ENCODE results near the gene CAP1.
A peak's percentile ranks its signal among the peaks of the same experiment; 100 is the strongest.

Gene CAP1

DNA sequence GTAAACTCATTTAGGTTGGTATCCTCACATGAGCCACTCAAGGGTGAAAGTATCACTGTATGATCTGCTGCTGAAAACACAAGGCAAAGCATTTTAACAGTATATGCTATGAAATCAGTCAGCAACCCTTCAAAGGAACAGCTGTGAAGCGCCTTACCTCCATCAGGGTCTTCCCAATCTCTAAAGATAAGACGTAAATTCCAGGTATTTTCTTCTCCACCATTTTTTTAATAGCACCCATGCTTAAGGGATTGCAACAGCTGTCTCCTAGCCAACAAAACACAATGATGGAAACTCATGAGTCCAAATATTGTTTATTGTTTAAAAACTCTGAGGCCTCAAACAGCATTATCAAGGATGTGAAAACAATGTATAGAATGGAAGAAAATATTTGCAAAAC, 51.7 kb downstream of the CAP1 start:
- no peak for DNase-seq (ENCODE audit: low read depth)
- H3K4me3 ChIP-seq (ENCODE audit: control insufficient read depth, low read depth, low read length) = no peak overlapping the region
- TF ChIP-seq, protein P1, sequence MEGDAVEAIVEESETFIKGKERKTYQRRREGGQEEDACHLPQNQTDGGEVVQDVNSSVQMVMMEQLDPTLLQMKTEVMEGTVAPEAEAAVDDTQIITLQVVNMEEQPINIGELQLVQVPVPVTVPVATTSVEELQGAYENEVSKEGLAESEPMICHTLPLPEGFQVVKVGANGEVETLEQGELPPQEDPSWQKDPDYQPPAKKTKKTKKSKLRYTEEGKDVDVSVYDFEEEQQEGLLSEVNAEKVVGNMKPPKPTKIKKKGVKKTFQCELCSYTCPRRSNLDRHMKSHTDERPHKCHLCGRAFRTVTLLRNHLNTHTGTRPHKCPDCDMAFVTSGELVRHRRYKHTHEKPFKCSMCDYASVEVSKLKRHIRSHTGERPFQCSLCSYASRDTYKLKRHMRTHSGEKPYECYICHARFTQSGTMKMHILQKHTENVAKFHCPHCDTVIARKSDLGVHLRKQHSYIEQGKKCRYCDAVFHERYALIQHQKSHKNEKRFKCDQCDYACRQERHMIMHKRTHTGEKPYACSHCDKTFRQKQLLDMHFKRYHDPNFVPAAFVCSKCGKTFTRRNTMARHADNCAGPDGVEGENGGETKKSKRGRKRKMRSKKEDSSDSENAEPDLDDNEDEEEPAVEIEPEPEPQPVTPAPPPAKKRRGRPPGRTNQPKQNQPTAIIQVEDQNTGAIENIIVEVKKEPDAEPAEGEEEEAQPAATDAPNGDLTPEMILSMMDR (conservative IDR thresholded peaks at IDR 0.05; ENCODE audit: control insufficient read depth, insufficient read depth, low read depth, low read length) = no peak

DNA sequence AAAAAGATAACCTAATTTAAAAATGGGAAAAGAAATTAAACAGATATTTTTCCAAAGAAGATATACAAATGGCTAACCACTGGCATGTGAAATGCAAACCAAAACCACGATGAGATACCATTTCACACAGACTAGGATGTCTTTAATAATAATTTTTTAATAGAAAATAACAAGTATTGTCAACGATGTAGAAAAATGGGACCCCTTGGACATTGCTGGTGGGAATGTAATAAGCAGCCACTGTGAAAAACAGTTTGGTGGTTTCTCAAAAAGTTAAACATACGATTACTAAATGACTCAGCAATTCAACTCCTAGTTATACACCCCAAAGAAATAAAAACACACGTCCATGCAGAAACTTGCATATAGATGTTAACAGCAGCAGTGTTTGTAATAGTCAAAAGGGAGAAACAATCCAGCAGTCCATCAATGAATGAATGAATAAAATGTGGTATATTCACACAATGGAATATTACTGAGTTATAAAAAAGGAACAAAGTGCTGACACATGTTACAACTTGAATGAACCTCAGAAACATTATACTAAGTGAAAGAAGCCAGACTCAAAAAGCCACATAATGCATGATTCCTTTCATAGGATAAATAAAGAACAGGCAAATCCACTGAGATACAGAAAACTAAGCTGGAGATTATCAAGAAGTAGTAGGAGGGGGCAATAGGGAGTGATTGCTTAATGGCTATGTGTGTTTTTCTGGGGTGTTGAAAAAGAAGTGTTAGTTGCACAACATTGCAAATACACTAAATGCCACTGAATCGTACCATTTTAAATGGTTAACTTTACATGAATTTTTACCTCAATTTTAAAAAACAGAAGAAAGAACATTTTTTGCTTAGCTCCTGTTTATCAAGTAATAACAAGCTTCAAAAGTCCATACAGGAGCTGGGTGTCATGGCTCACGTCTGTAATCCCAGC, 52.4 kb downstream of the CAP1 start:
- DNase-seq (ENCODE audit: low read depth) = no peak
- no peak overlapping the region for H3K4me3 ChIP-seq (ENCODE audit: control insufficient read depth, low read depth, low read length)
- TF ChIP-seq, protein P1 (conservative IDR thresholded peaks at IDR 0.05; ENCODE audit: control insufficient read depth, insufficient read depth, low read depth, low read length) = no peak

DNA sequence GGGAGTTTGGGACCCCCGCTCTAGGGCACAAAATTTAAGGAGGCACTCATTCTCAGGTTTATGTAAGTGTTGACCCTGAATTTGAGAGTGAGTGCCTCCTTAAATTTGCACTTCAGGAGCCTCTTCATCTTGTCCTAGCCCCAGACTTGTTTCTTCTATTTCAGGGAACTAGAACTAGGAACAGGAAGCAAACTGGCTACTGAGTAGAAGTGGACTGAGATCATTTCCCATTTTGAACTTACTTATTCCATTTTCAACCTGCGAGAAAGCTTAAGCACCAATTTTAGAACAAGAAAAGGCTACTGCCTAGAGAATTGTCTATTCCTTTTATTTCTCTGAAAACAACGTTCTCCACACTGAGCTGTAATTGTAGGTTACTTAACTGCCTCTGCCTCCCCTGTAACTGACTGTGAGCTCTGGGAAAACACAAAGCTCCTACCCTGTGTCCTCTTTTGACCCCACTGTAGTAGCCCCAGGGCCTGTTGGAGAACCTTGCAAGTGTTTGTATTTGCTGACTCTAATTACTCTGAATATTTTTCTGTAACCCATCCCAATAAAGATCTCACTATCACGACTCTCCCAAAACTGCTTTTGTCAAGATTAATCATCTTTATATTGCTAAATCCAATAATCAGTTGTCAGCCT, 54.1 kb downstream of the CAP1 start:
- no peak overlapping the region for H3K4me3 ChIP-seq (ENCODE audit: control insufficient read depth, low read depth, low read length)
- DNase-seq (ENCODE audit: low read depth) = no peak

GRCh38 chr1:40095806-40096205, 55.3 kb downstream of the CAP1 start:
- TF ChIP-seq, protein P1 (conservative IDR thresholded peaks at IDR 0.05; ENCODE audit: control insufficient read depth, insufficient read depth, low read depth, low read length) = no peak
- H3K4me3 ChIP-seq (ENCODE audit: control insufficient read depth, low read depth, low read length) = no peak overlapping the region
- no peak for DNase-seq (ENCODE audit: low read depth)

More for the DNA sequence above, 54.1 kb downstream of the CAP1 start:
- TF ChIP-seq, protein P1 (conservative IDR thresholded peaks at IDR 0.05; ENCODE audit: control insufficient read depth, insufficient read depth, low read depth, low read length) = no peak

GRCh38 chr1:40096646-40096976, 56.1 kb downstream of the CAP1 start:
- no peak for DNase-seq (ENCODE audit: low read depth)
- peak overlapping the region; percentile 93 for H3K4me3 ChIP-seq (ENCODE audit: control insufficient read depth, low read depth, low read length)
- TF ChIP-seq, protein P1 (conservative IDR thresholded peaks at IDR 0.05; ENCODE audit: control insufficient read depth, insufficient read depth, low read depth, low read length) = no peak

DNA sequence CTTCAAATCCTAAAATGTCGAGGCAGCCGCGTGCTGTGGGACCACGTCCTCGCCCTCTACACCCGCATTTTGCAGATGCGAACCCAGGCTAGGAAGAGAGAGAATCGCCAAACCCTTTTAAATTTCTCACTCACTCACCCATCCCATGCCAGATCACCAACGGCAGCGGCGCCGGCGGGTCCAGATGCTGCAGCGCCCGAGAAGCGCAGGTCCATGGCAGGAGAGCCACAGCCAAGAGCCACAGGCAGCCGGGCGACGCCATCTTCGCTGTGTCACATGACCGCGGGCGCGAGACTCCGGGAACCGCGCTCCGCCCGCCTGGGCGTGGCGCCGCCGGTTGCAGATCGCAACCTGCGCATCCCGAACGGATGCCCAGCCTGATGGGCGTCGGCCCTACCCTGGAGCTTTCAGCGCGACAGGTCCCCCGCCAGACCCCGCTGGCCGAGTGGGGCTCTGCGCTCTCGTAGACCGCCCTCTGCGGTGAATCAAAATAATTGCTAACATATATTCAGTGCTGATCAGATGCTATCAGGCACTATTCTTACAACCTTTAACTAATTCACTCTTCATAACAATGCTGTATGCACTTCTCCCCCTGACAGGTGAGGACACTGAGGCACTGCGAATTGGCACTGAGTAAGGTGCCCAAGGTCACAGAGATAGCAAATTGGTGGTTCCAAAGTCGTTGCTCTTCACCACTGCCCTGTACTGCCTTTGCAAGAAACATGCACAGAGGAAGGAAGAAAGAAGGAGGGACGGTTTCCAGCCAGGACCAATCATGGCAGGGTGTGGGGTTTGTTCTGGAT, 56.7 kb downstream of the CAP1 start, which contains the start of gene PPT1:
PPT1 (minus strand) TSS at position 276 of the 806 bp plus-strand sequence; CDS start at position 262, 14 bp downstream.
- TF ChIP-seq, protein P1 (conservative IDR thresholded peaks at IDR 0.05; ENCODE audit: control insufficient read depth, insufficient read depth, low read depth, low read length) = peak; percentile 3
- peak within 1 kb of the TSS; percentile 93 for H3K4me3 ChIP-seq (ENCODE audit: control insufficient read depth, low read depth, low read length)
- peak; percentile 64 for DNase-seq (ENCODE audit: low read depth)
